CD4-positive, alpha-beta T cell (primary cell): ENCODE measurements around the gene DNER. TPM values are rescaled to one million over a fixed set of nuclear protein-coding genes. Genes with fewer than 3 reads are reported as not detected.

ENCODE experiments used
- ATAC-seq: fragments of 200-7000 bp; cut with Tn5 transposase; one replicate; pipeline ENCODE4 v1.10.0; 2022; ENCODE audit warnings: mild to moderate bottlenecking; ENCODE audit not compliant: poor library complexity
- CTCF ChIA-PET: fragments of 350-600 bp; sonication (Branson Sonifier 250); formaldehyde crosslinking; loops from one replicate; lab custom pipeline; 2021; ENCODE audit warnings: antibody characterized with exemption, inconsistent platforms; lab: Charles Lee
- POLR2A ChIA-PET: fragments of 350-600 bp; sonication (Branson Sonifier 250); formaldehyde crosslinking; loops from one replicate; lab custom pipeline; 2021; ENCODE audit warnings: antibody characterized with exemption, inconsistent platforms; lab: Charles Lee
- DNase-seq, 14 experiments: peaks; one replicate each; pipeline ENCODE4 v3.0.0-alpha.2; 2013 to 2020; ENCODE audit warnings: mixed read lengths in 2 of 14
- H3K27ac ChIP-seq, 2 donors: one replicate each; pipeline versions ENCODE4 v1.5.1 to v1.7.0; 2013; ENCODE audit warnings: low read length in 2 of 2, low read depth in 1 of 2, mild to moderate bottlenecking in 1 of 2
- H3K27me3 ChIP-seq, 2 experiments: 1 replicate in 1 of 2; 2 replicates in 1 of 2; pipeline versions ENCODE4 v1.6.1 to v1.7.0; 2013; ENCODE audit warnings: low read length in 2 of 2, control low read depth in 1 of 2, mild to moderate bottlenecking in 1 of 2, moderate library complexity in 1 of 2; ENCODE audit not compliant: insufficient read depth in 2 of 2, control insufficient read depth in 1 of 2
- H3K36me3 ChIP-seq: one replicate; pipeline ENCODE4 v1.6.1; 2013; ENCODE audit warnings: low read length, control low read depth; ENCODE audit not compliant: insufficient read depth
- H3K4me1 ChIP-seq: one replicate; pipeline ENCODE4 v1.6.1; 2013; ENCODE audit warnings: low read length, control low read depth; ENCODE audit not compliant: insufficient read depth
- H3K4me3 ChIP-seq: one replicate; pipeline ENCODE4 v1.5.1; 2013; ENCODE audit warnings: mild to moderate bottlenecking, low read length, moderate library complexity
- H3K9me3 ChIP-seq, 2 experiments: 1 replicate in 1 of 2; 2 replicates in 1 of 2; pipeline versions ENCODE4 v1.6.1 to v1.7.0; 2013; ENCODE audit warnings: low read length in 2 of 2, mild to moderate bottlenecking in 2 of 2, control low read depth in 1 of 2, moderate library complexity in 1 of 2; ENCODE audit not compliant: control insufficient read depth in 1 of 2, insufficient read depth in 1 of 2
- H3K27ac Mint-ChIP-seq: one replicate; pipeline ENCODE4 v1.8.0; 2020; ENCODE audit warnings: mixed read lengths
- H3K27me3 Mint-ChIP-seq: one replicate; pipeline ENCODE4 v1.8.0; 2021; ENCODE audit warnings: mixed read lengths
- H3K36me3 Mint-ChIP-seq: one replicate; pipeline ENCODE4 v1.8.0; 2021; ENCODE audit warnings: low read depth, mixed read lengths
- H3K4me1 Mint-ChIP-seq: one replicate; pipeline ENCODE4 v1.8.0; 2021; ENCODE audit warnings: low read depth, mixed read lengths
- H3K4me3 Mint-ChIP-seq: one replicate; pipeline ENCODE4 v1.8.0; 2020; ENCODE audit warnings: mild to moderate bottlenecking, mixed read lengths
- H3K9me3 Mint-ChIP-seq: one replicate; pipeline ENCODE4 v1.8.0; 2020; ENCODE audit warnings: mixed read lengths
- intact Hi-C, 2 experiments: fragments of 100-400 bp; cut with DNase I in 1 of 2; cut with micrococcal nuclease in 1 of 2; formaldehyde crosslinking; loops; one replicate each; pipeline versions ENCODE4 v1.15.1 to v1.9.0; 2023 to 2025; cut with DNase I, micrococcal nuclease
- total RNA-seq, 174 experiments: library from RNA in 2 of 174; stranded (reverse) in 2 of 174; gene quantifications; one replicate each; pipeline ENCODE4 v1.2.3 and lab custom pipeline; 2021 to 2026
- TF ChIP-seq, protein P1 (sequence below): fragments of 200-600 bp; IDR thresholded peaks from one replicate; pipeline ENCODE4 v1.8.0; 2022; ENCODE audit warnings: antibody characterized with exemption, mild to moderate bottlenecking

Gene DNER
- total RNA-seq, 2 experiments from 2014 or later, result not detected

DNA sequence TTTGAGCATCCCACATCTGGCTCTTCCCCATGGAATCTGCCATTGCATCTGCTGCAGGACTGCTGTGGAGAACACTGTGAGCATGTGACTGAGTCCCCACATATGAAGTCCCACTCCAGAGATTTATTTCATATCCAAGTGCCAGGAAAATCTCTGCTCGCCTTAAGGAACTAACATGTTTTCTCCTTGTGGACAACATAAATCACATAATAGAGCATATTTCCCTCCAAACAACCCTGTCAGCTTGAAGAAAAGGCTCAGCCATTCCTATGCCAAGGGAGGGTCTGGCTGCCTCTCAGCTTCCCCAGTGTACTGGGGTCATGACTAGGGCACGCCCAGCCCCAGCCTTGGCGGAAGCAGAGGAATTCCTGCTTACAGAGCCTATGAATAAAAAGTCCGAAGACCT is 193.7 kb downstream of the DNER start:
- no peaks in the 10 kb centered on the region for H3K27me3 ChIP-seq

DNA sequence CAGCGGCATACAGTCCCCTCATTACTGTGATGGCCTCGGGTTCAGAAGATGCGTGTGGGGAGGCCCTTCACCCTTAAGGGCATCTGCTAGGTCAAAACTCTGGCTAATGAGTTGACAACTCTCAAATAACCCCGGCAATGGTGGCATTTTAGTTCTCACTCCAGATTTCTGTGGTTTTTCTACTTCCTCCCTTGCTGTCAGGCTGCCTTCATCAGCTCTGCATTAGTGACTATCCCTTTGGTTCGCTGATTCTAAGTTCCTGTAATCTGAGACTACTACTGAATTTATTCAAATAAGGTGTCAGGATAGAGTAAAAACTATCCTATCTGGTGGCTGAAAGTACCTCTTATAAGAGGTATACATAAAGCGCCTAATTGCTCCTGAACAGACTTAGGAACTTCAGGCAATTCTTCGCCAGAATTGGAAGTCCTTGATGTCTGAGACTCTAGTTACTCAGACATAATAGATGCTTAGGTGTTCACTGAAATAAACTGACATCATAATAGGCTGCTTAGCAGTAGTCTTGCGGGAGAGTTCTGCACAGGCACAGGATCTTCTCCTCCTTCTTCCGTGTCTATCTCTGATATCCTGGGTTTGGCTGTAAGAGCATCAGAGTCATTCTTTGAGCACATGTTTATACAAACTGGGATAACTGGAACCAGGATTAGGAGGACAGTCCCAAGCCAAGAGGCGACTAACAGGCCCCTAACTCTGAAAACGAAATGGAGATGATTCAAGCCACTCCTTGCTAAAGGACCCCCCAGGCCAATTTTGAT is 194.5 kb downstream of the DNER start:
- intact Hi-C loops, result no loop called here
- H3K4me3 Mint-ChIP-seq, result no peak overlapping the region
- H3K9me3 Mint-ChIP-seq, result no peaks in the 10 kb centered on the region
- H3K36me3 Mint-ChIP-seq, result no peaks in the 10 kb centered on the region
- ChIA-PET POLR2A (no interaction called here), CTCF (no interaction called here)
- ATAC-seq (no peak), DNase-seq (no peak)
- H3K36me3 ChIP-seq, result no peaks in the 10 kb centered on the region
- H3K4me1 Mint-ChIP-seq, result no peaks in the 10 kb centered on the region
- TF ChIP-seq, protein P1, sequence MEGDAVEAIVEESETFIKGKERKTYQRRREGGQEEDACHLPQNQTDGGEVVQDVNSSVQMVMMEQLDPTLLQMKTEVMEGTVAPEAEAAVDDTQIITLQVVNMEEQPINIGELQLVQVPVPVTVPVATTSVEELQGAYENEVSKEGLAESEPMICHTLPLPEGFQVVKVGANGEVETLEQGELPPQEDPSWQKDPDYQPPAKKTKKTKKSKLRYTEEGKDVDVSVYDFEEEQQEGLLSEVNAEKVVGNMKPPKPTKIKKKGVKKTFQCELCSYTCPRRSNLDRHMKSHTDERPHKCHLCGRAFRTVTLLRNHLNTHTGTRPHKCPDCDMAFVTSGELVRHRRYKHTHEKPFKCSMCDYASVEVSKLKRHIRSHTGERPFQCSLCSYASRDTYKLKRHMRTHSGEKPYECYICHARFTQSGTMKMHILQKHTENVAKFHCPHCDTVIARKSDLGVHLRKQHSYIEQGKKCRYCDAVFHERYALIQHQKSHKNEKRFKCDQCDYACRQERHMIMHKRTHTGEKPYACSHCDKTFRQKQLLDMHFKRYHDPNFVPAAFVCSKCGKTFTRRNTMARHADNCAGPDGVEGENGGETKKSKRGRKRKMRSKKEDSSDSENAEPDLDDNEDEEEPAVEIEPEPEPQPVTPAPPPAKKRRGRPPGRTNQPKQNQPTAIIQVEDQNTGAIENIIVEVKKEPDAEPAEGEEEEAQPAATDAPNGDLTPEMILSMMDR, result no peak
- H3K4me3 ChIP-seq, result no peak overlapping the region
- H3K27ac Mint-ChIP-seq, result no peak overlapping the region
- H3K27me3 ChIP-seq, result no peaks in the 10 kb centered on the region
- no peaks in the 10 kb centered on the region for H3K9me3 ChIP-seq
- H3K27me3 Mint-ChIP-seq, result peaks cover 14% of the 10 kb centered on the region
- H3K4me1 ChIP-seq, result no peaks in the 10 kb centered on the region
- H3K27ac ChIP-seq, result no peak overlapping the region

More for the DNA sequence above, 193.7 kb downstream of the DNER start:
- ChIA-PET POLR2A (no interaction called here), CTCF (no interaction called here)
- Mint-ChIP-seq H3K4me1 (no peaks in the 10 kb centered on the region), H3K36me3 (no peaks in the 10 kb centered on the region), H3K27ac (no peak overlapping the region), H3K27me3 (peaks cover 17% of the 10 kb centered on the region), H3K9me3 (no peaks in the 10 kb centered on the region), H3K4me3 (no peak overlapping the region)
- Histone ChIP-seq H3K9me3 (no peaks in the 10 kb centered on the region), H3K4me1 (no peaks in the 10 kb centered on the region), H3K4me3 (no peak overlapping the region), H3K27ac (no peak overlapping the region), H3K36me3 (no peaks in the 10 kb centered on the region)
- DNase-seq, result no peak
- no peak for ATAC-seq
- TF ChIP-seq, protein P1, result no peak
- intact Hi-C loops, result no loop called here

DNA sequence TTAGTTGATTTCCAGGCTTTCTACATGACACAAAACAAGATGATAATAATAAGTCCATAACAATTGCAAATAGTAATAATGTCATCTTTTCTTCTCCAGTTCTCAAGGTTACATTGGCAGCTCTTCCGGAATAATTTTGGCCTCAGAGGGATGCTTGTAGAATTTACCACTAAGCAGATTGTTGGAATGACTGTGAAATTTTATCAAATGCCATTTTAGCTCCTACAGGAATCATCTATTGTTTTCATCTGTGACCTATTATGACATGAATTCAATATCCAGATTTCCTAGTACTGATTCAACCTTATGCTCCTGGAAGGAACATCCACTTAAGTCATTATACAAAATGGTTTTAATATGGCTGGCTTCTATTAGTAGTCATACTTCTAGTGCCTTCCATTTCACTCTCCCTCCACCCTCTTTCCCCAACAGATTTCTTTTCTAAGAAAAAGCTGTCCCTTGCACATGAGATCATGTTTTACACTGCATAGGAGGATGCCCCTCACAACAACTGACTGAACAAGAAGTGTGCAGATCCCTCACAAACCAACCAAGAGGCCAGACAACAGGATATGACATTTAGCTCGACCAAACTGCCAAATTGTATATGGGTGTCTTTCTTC is 200.0 kb downstream of the DNER start:
- Mint-ChIP-seq H3K9me3 (no peaks in the 10 kb centered on the region), H3K27me3 (peaks cover 8% of the 10 kb centered on the region), H3K4me3 (no peak overlapping the region), H3K4me1 (no peaks in the 10 kb centered on the region), H3K36me3 (no peaks in the 10 kb centered on the region), H3K27ac (no peak overlapping the region)
- TF ChIP-seq, protein P1, result no peak
- Histone ChIP-seq H3K36me3 (no peaks in the 10 kb centered on the region), H3K4me1 (no peaks in the 10 kb centered on the region), H3K27ac (no peak overlapping the region), H3K4me3 (no peak overlapping the region), H3K27me3 (no peaks in the 10 kb centered on the region), H3K9me3 (no peaks in the 10 kb centered on the region)
- ChIA-PET CTCF (interaction anchor here (1.1 kb wide), 1 partner anchor 240 kb away, joined by 4 read pairs; no protein-coding TSS in a partner anchor), POLR2A (no interaction called here)
- DNase-seq (no peak), ATAC-seq (no peak)
- intact Hi-C loops, result no loop called here
